Stimulated activated CD8-positive, alpha-beta memory T cell treated with anti-CD3 and anti-CD28 coated beads, Interleukin-12 subunit alpha, Interleukin-12 subunit beta, amount 100 ng/mL, for 24 hours (primary cell): Measurements from ENCODE around the gene PLEKHH2.

ENCODE experiments used
- DNase-seq: peaks from one replicate; pipeline ENCODE4 v3.0.0-alpha.2; 2020; ENCODE audit errors: extremely low read depth

Gene PLEKHH2

DNA sequence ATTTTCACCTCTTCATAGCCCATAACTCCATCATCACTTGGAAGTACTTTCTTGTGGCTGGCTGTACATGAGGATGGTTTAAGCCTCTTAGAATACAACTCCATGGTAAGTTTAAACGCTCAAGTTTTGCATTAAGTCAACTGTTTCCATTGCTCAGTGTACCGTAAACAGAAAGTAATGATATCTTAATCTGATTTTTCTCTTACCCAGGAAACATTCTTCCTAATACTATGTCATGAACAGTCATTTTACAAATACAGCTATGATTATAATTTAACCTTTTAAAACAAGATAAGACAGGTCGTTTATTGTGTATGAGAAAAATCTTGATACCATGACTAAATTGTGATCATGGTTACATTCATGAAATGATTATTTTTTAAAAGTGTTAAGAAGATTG, 125.2 kb downstream of the PLEKHH2 start:
- no peak for DNase-seq

GRCh38 chr2:43763091-43763490, 126.0 kb downstream of the PLEKHH2 start:
- DNase-seq: no peak

GRCh38 chr2:43764086-43764705, 127.1 kb downstream of the PLEKHH2 start:
- no peak for DNase-seq

- no peak for DNase-seq
These were observed 128.9 kb downstream of the PLEKHH2 start for GRCh38 chr2:43766006-43766405.

- peak; percentile 62 for DNase-seq
These were observed 137.0 kb downstream of the PLEKHH2 start, which contains the start of gene DYNC2LI1 for GRCh38 chr2:43773876-43774613. DYNC2LI1 (plus strand) TSS chr2:43774039; CDS start chr2:43774139, 100 bp downstream.

DNA sequence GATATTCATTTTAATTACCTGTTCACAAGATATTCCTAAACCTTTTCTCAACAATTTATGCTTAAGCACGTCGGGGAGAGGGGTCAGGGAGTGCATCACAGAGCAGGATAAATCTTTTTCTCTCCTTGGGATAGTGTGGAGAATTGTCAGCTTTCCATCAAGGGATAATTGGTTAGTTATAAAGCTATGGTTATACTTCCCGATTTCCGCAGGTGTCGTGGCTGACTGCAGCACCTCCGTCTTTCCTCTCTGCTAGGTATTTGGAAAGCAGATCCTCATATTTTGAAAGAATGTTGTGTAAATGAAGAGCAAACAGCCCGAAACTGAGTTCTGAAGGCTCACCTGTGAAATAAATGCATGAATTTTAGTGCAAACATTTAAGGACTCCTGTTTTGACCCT, 137.6 kb downstream of the PLEKHH2 start:
- no peak for DNase-seq

GRCh38 chr2:43776324-43776723, 139.3 kb downstream of the PLEKHH2 start:
- DNase-seq: no peak

DNA sequence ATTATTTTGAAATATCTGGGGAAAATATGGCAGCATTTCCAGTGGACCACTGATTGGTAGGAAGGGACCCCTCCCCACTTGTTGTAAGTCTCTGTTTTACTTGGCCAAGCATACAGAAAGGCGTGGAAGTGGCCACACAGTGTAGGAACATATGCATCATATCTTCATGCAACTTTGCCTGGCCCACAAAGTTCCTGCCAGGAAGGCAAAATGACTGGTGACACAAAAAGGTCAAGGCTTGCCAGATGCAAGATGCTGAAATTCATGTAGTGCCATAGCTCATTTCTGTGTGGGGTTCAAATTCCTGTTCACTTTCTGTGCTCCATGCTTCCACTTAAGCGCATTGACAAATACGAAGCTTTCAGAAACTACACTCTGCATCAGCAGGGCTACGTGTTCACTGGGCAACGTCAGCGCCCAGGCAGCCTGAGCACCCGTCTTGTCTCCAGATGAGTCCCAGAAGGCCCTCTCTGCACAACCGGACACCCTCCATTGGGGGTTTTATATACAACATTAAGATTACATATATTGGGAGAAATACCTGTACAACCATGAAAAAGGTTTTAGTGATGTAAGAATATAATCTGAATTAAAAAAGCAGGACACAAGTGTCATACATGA, 140.4 kb downstream of the PLEKHH2 start:
- no peak for DNase-seq

DNA sequence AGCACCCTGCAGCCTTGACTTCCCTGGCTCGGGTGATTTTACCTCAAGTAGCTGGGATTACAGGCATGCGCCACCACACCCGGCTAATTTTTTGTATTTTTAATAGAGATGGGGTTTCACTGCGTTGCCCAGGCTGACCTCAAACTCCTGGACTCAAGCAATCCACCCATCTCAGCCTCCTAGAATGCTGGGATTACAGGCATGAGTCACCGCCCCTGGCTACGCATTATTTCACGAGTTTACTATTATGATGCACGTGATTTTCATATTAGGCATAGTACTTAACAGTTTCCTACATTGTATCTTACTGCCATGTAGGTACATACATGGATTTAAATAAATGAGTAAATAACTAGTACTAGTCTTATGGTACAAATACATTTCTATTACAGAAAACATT, 141.2 kb downstream of the PLEKHH2 start:
- no peak for DNase-seq

DNA sequence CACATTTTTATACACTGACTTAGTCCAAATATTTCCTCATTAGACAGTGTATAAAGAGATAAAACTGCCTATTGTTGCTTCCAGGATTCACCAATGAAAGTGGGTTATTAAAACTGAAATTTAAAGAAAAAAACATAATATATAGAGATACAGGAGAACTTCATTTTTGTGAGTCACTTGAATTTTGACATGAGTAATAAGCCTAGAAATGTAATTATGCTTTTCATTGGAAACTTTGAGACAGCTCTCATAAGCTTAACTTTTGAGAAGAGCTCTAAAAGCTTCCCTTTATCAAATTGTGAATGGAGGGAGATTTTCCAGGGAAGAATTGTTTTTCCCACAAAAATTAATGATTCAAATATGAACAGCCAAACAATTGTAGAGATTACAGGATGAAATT, 150.8 kb downstream of the PLEKHH2 start:
- DNase-seq: no peak

DNA sequence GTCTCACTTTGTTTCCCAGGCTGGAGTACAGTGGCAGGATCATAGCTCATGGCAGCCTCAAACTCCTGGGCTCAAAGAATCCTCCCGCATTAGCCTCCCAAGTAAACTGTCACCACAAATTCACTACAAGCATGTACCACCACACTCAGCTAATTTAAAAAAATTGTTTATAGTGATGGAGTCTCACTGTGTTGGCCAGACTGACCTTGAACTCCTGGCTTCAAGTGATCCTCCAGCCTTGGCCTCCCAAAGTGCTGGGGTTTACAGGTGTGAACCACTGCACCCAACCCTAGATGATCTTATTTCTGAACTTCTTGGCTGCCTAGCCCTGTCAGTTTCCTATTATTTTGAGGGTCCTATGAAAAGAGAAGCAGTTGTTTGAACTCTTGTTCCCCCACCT, 151.6 kb downstream of the PLEKHH2 start:
- no peak for DNase-seq

DNA sequence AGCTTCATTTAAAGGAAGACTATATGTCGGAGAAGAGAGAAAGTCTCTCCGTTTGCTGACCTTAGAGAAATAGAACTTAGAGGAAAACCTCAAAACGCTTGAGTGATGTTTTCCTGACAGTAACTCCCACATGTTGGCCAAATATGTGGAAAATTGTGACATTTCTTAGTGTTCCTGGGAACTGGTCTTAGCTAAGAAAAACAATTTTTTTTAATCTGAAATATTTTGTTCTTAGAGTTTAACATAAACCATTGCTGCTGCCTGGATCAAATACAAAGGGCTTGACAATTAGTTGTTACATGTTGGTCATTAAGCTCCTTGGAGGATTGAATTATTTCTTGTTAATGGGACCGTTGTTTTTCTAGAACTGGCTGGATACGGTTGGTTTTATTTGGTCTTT, 153.1 kb downstream of the PLEKHH2 start:
- DNase-seq: no peak

DNA sequence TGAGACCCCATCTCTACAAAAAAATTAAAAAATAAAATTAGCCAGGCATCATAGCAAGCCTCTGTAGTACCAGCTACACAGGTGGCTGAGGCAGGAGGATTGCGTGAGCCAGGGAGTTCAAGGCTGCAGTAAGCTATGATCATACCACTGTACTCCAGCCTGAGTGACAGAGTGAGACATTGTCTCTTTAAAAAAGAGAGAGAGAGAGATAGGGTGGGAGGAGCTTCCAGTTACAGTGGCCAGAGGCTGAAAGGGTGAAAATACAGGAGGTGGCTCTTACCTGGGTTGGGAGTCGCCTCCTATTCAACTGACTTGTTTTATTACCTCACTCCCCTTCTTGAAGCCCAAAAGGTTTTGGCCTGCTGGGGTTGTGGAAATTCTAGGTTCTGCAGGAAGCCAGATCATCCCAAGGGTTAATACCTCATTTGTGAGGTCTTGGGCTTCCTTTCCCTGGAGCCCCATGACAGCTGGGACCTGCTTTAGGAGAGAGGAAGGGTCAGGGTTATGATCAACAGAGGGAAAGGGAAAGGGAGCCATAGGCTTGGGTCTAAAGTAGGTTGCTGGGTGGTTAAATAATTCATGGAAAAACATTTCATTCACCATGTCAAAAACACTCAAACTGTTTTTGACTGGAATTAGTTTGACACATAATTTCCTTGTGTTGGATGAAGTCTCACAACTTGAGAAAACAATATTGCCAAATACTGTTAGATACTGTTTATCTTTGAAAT, 154.1 kb downstream of the PLEKHH2 start:
- DNase-seq: no peak

- DNase-seq: no peak
These were observed 155.6 kb downstream of the PLEKHH2 start for GRCh38 chr2:43792653-43793052.

- DNase-seq: no peak
These were observed 157.9 kb downstream of the PLEKHH2 start for GRCh38 chr2:43794956-43795355.

DNA sequence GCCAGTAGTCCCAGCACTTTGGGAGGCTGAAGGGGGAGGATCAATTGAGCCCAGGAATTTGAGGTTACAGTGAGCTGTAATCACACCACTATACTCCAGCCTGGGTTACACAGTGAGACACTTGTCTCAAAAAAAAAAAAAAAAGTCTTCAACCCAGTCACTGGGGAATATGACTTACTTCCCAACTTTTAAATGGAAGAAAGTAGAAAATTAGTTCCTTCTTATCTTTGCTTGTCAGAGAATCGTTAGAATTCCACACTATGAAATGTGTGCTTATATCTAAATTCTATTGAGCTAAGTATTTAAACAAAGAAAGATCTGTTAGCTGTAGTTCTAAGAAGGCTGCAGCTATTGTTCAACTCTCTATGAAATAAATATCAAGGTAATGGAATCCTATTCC, 159.1 kb downstream of the PLEKHH2 start:
- DNase-seq: no peak

DNA sequence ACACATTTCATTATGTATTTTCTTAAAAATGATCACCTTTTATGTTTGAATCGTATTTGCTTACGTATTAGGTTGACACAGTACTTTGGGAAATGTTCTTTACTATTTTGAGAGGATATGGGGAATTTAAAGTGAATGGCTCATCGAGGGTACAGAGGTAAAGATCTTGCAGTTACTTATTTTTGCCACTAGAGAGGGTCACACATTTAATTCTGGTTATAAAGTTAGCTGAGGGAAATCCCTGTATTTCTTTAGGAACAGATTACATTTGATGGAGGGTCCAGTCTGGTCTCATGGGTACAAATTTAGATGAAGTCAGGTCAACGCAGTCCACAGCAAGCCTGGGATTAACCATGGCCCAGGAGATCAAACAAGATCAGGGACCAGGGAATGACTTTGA, 161.2 kb downstream of the PLEKHH2 start:
- no peak for DNase-seq

GRCh38 chr2:43800894-43801293, 163.8 kb downstream of the PLEKHH2 start:
- no peak for DNase-seq

DNA sequence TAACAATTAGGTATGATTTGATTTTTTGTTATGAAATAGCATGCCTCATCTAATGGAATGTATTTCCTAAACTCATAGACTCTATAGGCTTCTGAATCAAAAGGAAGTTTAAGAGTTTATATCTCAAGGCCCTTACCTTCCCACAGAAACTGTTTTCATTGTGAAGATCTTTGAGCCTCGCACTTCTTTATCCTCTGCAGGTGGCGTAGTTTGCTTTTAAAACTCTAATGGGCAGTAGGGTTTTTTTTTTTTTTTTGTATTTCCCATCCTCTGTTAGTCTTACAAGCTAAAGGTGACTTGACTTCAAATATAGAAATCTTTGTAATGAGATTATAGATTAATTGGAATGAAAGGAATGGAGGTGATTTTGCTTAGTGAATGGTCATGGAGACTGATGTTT, 165.1 kb downstream of the PLEKHH2 start:
- DNase-seq: no peak

GRCh38 chr2:43803113-43803512, 166.1 kb downstream of the PLEKHH2 start:
- no peak for DNase-seq

DNA sequence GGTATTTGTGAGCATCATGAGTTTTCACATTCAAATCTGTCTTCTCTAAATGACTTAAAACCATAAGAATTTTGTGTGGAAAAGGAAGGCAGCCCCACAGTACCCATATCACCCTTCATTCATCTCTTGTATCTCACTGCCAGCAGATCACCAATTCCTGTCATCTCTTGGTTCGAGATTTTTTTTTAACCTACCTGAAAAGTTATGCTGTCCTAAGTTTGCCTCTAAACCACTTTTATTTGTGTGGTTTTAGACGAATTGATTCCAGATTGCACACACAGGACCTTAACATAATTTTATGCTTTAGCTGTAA, 169.6 kb downstream of the PLEKHH2 start:
- no peak for DNase-seq

- DNase-seq: no peak
These were observed 173.4 kb downstream of the PLEKHH2 start for GRCh38 chr2:43810452-43810851.

- DNase-seq: no peak
These were observed 173.8 kb downstream of the PLEKHH2 start for GRCh38 chr2:43810888-43811287.
